HepG2 (cell line): ENCODE measurements around the gene PLA2G4C. TPM values are rescaled to one million over a fixed set of nuclear protein-coding genes. Genes with fewer than 3 reads are reported as not detected.

ENCODE experiments used
- ATAC-seq: fragments of 200-7000 bp; cut with Tn5 transposase; 3 replicates; pipeline ENCODE4 v1.9.1; 2020; ENCODE audit warnings: mild to moderate bottlenecking, moderate library complexity
- BruUV-seq: library from RNA; stranded (reverse); fragments of 400-500 nt; replicated peaks from 2 replicates; lab custom pipeline; 2021; lab: Mats Ljungman, UMichigan
- CTCF ChIA-PET: fragments of 300-600 bp; formaldehyde crosslinking; extraction: SDS; loops from one replicate; lab custom pipeline; 2021; ENCODE audit warnings: low total read pairs, inconsistent platforms, low intra/inter-chr PET ratio; lab: Yijun Ruan, JAX
- POLR2A ChIA-PET: fragments of 350-600 bp; sonication (Branson Sonifier 250); formaldehyde crosslinking; loops from one replicate; lab custom pipeline; 2020; ENCODE audit warnings: antibody characterized with exemption, inconsistent platforms; lab: Yijun Ruan, JAX
- DNase-seq: peaks from one replicate; pipeline ENCODE4 v3.0.0-alpha.2; 2015; ENCODE audit warnings: low spot score
- FAIRE-seq: peaks from 3 replicates; lab custom pipeline; 2011; peaks lifted over from hg19 to GRCh38; lab: Jason Lieb, UNC
- H2AFZ ChIP-seq: one replicate; pipeline ENCODE4 v1.6.1; 2011; ENCODE audit warnings: low read length, inconsistent platforms
- H3K27ac ChIP-seq: fragments of 300-600 bp; 3 replicates; pipeline ENCODE4 v1.8.0; 2011; ENCODE audit warnings: mixed run types, mild to moderate bottlenecking, mixed read lengths, low read length, inconsistent platforms; ENCODE audit not compliant: insufficient read depth; ENCODE audit errors: extremely low read length
- H3K27me3 ChIP-seq, 2 experiments: fragments of 200-600 bp in 1 of 2; 2 replicates in 1 of 2; 3 replicates in 1 of 2; pipeline versions ENCODE4 v1.6.0 to v1.8.0; 2011; ENCODE audit warnings: low read length in 2 of 2, mild to moderate bottlenecking in 2 of 2, moderate library complexity in 2 of 2, inconsistent platforms in 1 of 2; ENCODE audit not compliant: insufficient read depth in 2 of 2, control insufficient read depth in 1 of 2
- H3K36me3 ChIP-seq, 2 experiments: fragments of 200-600 bp in 1 of 2; replicated peaks in 1 of 2; 2 replicates in 1 of 2; 3 replicates in 1 of 2; pipeline versions ENCODE4 v1.5.1 to v1.8.0; 2011; ENCODE audit warnings: low read length in 2 of 2, inconsistent platforms in 1 of 2; ENCODE audit not compliant: insufficient read depth in 2 of 2, control insufficient read depth in 1 of 2
- H3K4me1 ChIP-seq: 2 replicates; pipeline ENCODE4 v1.5.1; 2012; ENCODE audit warnings: low read length, inconsistent platforms; ENCODE audit not compliant: insufficient read depth
- H3K4me2 ChIP-seq: 2 replicates; pipeline ENCODE4 v1.6.0; 2011; ENCODE audit warnings: low read depth, low read length, inconsistent platforms
- H3K4me3 ChIP-seq, 3 experiments: fragments of 200-600 bp in 1 of 3; sonication (generic), shearing (Covaris generic) in 1 of 3; replicated peaks in 1 of 3; 2 replicates each; pipeline ENCODE4 v1.5.1; 2011 to 2016; ENCODE audit warnings: low read length in 3 of 3, inconsistent platforms in 2 of 3, low read depth in 2 of 3, mild to moderate bottlenecking in 2 of 3, control low read depth in 1 of 3, mixed read lengths in 1 of 3; ENCODE audit not compliant: insufficient read depth in 1 of 3
- H3K79me2 ChIP-seq: one replicate; pipeline ENCODE4 v1.6.1; 2011; ENCODE audit warnings: low read length, inconsistent platforms; ENCODE audit not compliant: insufficient read depth
- H3K9ac ChIP-seq: 2 replicates; pipeline ENCODE4 v1.6.0; 2011; ENCODE audit warnings: mild to moderate bottlenecking, low read depth, low read length, inconsistent platforms; ENCODE audit not compliant: insufficient read depth
- H3K9me3 ChIP-seq: 2 replicates; pipeline ENCODE4 v1.5.1; 2012; ENCODE audit warnings: mild to moderate bottlenecking, low read length
- H4K20me1 ChIP-seq: 2 replicates; pipeline ENCODE4 v1.6.0; 2011; ENCODE audit warnings: inconsistent platforms, mild to moderate bottlenecking, low read length, moderate library complexity; ENCODE audit not compliant: insufficient read depth
- HNRNPH1 ChIP-seq: fragments of 200-400 bp; formaldehyde crosslinking; optimal IDR thresholded peaks from 2 replicates; pipeline ENCODE3; 2017; ENCODE audit warnings: mild to moderate bottlenecking, low read depth, low read length
- PLRG1 ChIP-seq: fragments of 450-650 bp; conservative IDR thresholded peaks from 2 replicates; pipeline ENCODE4 v1.6.1; 2016
- ZNF234 ChIP-seq: sonication (generic); formaldehyde crosslinking; conservative IDR thresholded peaks from 2 replicates; pipeline ENCODE4 v1.5.1; 2020; ENCODE audit warnings: mild to moderate bottlenecking, missing genetic modification reagents
- ZNF354B ChIP-seq: sonication (generic); formaldehyde crosslinking; IDR thresholded peaks from 2 replicates; pipeline ENCODE4 v1.8.0; 2022; ENCODE audit warnings: mild to moderate bottlenecking, missing genetic modification reagents
- ZNF629 ChIP-seq: sonication (generic); formaldehyde crosslinking; conservative IDR thresholded peaks from 2 replicates; pipeline ENCODE4 v1.5.0; 2020; ENCODE audit warnings: missing genetic modification reagents
- WGBS: methylation state at CpG from one replicate; pipeline ENCODE4 v1.1.6; 2017; ENCODE audit warnings: low lambda C conversion rate; 5-methylcytosine and 5-hydroxymethylcytosine counted together
- in situ Hi-C: cut with HindIII; loops from 2 replicates; pipeline ENCODE4 v1.10.0; 2017; ENCODE audit warnings: low pct_unique_long_range_greater_than_20kb; ENCODE audit not compliant: extremely low pct_ligation_motif_present
- intact Hi-C: fragments of 100-400 bp; cut with micrococcal nuclease; formaldehyde crosslinking; loops from one replicate; pipeline ENCODE4 v1.10.0; 2022; ENCODE audit not compliant: unreplicated experiment
- polyA plus RNA-seq, 8 experiments: library from polyadenylated mRNA; depleted of rRNA in 3 of 8; stranded (reverse) in 7 of 8; unstranded in 1 of 8; fragments of >200 nt; fragmentation: Illumina TruSeq in 4 of 8; extraction: Trizol in 4 of 8; gene quantifications; 2 replicates each; pipeline versions ENCODE4 v1.2.1 to v1.2.3, GENCODE V29; 2011 to 2016; ENCODE audit warnings: low read depth in 4 of 8, missing spikeins in 1 of 8, mixed read lengths in 1 of 8; ENCODE audit not compliant: insufficient read depth in 1 of 8
- total RNA-seq, 5 experiments: library from RNA; depleted of rRNA; stranded (reverse); fragments of >200 nt; fragmentation: Illumina TruSeq; extraction: Trizol; gene quantifications; 2 replicates each; pipeline ENCODE4 v1.2.3, GENCODE V29; 2016; ENCODE audit warnings: low read depth in 1 of 5
- TF ChIP-seq, protein P1 (sequence below): sonication (generic); formaldehyde crosslinking; IDR thresholded peaks from 2 replicates; pipeline ENCODE4 v1.4.0; 2020; ENCODE audit warnings: missing genetic modification reagents, mild to moderate bottlenecking, borderline replicate concordance

PLA2G4C gene
- total and polyA plus RNA-seq, 2 of the 13 experiments (the other 11 are each of a cell fraction or from before 2014, with no cell fraction given) = 1.6 to 1.7 TPM

GRCh38 chr19:48060381-48060780 lies 50.2 kb downstream of the PLA2G4C start:
- intact Hi-C loops (no loop called here), in situ Hi-C loops (no loop called here)
- Histone ChIP-seq H3K36me3 (no peaks in the 10 kb centered on the region), H3K27ac (no peak overlapping the region), H3K9me3 (no peaks in the 10 kb centered on the region), H4K20me1 (no peaks in the 10 kb centered on the region), H3K4me1 (no peaks in the 10 kb centered on the region), H3K79me2 (no peaks in the 10 kb centered on the region), H3K4me3 (no peak overlapping the region), H3K27me3 (peaks cover 0 to 2% of the 10 kb centered on the region in 2 experiments; a peak in 1 of 5 replicates), H3K9ac (no peak overlapping the region), H3K4me2 (no peak overlapping the region), H2AFZ (no peak overlapping the region)
- POLR2A ChIA-PET = no interaction called here
- TF ChIP-seq ZNF354B (no peak), PLRG1 (no peak), ZNF629 (peak; percentile 61), ZNF234 (CRISPR knock-in tag) (no peak)
- BruUV-seq = no TSS peak
- ATAC-seq (no peak), DNase-seq (no peak), FAIRE-seq (no peak)
- CTCF ChIA-PET = no interaction called here
- 29% methylated on average over 5 of the region's 5 CpGs for WGBS

GRCh38 chr19:48059331-48059730 lies 51.3 kb downstream of the PLA2G4C start:
- in situ Hi-C loops = no loop called here
- H3K27me3 ChIP-seq = peaks cover 0 to 2% of the 10 kb centered on the region in 2 experiments; a peak in 1 of 5 replicates
- H3K9me3 ChIP-seq = no peaks in the 10 kb centered on the region
- H3K4me2 ChIP-seq = no peak overlapping the region
- no TSS peak for BruUV-seq
- 31% methylated on average over 6 of the region's 6 CpGs for WGBS
- H3K4me3 ChIP-seq = no peak overlapping the region
- no peak overlapping the region for H3K27ac ChIP-seq
- no peak for FAIRE-seq
- H2AFZ ChIP-seq = no peak overlapping the region
- H4K20me1 ChIP-seq = no peaks in the 10 kb centered on the region
- TF ChIP-seq, protein P1, sequence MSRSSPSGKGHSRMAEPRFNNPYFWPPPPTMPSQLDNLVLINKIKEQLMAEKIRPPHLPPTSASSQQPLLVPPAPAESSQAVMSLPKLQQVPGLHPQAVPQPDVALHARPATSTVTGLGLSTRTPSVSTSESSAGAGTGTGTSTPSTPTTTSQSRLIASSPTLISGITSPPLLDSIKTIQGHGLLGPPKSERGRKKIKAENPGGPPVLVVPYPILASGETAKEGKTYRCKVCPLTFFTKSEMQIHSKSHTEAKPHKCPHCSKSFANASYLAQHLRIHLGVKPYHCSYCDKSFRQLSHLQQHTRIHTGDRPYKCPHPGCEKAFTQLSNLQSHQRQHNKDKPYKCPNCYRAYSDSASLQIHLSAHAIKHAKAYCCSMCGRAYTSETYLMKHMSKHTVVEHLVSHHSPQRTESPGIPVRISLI (CRISPR knock-in tag) = peak; percentile 17; the same call in 1 of the 2 replicates
- no peak for TF ChIP-seq HNRNPH1
- no peaks in the 10 kb centered on the region for H3K36me3 ChIP-seq
- ATAC-seq = no peak
- H3K4me1 ChIP-seq = no peaks in the 10 kb centered on the region
- ChIA-PET CTCF (no interaction called here), POLR2A (no interaction called here)
- no peak overlapping the region for H3K9ac ChIP-seq
- intact Hi-C loops = no loop called here
- DNase-seq = peak; percentile 7
- H3K79me2 ChIP-seq = no peaks in the 10 kb centered on the region
